Nephron (organoid): Measurements from ENCODE around the gene MRTFA.
"Not testable (repeated sequence)": the region's sequence is repeated elsewhere in the genome, so short reads cannot be mapped to it uniquely, and the experiment has no call there.

Source experiments
- H3K27ac Mint-ChIP-seq, 3 experiments: 2 replicates each; pipeline ENCODE4 v1.8.0; 2020; ENCODE audit warnings: mixed read lengths in 3 of 3, mild to moderate bottlenecking in 2 of 3, moderate library complexity in 1 of 3
- H3K27me3 Mint-ChIP-seq: 2 replicates; pipeline ENCODE4 v1.8.0; 2021; ENCODE audit warnings: low read depth, mild to moderate bottlenecking, moderate library complexity, mixed read lengths
- H3K36me3 Mint-ChIP-seq: 2 replicates; pipeline ENCODE4 v1.8.0; 2020; ENCODE audit warnings: low read depth, mixed read lengths
- H3K4me1 Mint-ChIP-seq: 2 replicates; pipeline ENCODE4 v1.8.0; 2020; ENCODE audit warnings: mixed read lengths
- H3K4me3 Mint-ChIP-seq, 3 experiments: 2 replicates each; pipeline ENCODE4 v1.8.0; 2020; ENCODE audit warnings: mild to moderate bottlenecking in 3 of 3, mixed read lengths in 3 of 3, moderate library complexity in 2 of 3
- H3K9me3 Mint-ChIP-seq: 2 replicates; pipeline ENCODE4 v1.8.0; 2020; ENCODE audit warnings: mixed read lengths
- TF ChIP-seq, protein P1 (sequence below), 3 experiments: fragments of 200-600 bp; sonication (generic); IDR thresholded peaks; one replicate each; pipeline ENCODE4 v1.5.0; 2021; ENCODE audit warnings: antibody characterized with exemption in 3 of 3; ENCODE audit not compliant: unreplicated experiment in 3 of 3

The MRTFA gene

DNA sequence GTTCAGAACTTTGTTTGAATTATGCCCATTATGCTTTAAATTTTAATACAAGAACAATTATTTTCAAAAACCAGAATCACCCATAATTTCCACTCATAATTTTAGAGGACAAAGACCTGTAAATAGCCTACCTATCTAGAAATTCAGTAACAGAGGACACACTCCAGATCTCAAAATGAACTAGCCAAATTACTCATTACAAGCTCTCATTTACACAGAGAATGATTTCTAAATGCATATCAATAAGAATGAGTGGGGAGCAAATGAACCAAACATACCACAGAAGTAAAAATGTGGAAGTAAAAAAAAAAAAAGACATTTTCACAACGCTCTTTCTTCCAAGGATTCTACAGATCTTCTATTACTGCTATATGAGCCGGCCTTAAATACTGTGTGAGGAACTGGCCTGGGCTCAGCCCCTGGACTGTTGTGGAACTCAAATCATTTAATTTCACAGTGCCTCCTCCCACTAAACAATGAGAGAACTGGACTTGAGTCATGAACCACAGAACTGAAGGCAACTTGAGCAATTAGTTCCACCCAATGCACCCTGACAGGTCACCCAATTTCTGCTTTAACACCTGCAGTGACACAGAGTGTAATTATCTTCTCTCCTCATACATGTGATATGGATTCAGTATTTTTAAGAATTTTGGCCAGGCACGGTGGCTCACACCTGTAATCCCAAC, 8.0 kb downstream of the MRTFA start:
- Mint-ChIP-seq H3K27me3 (no peaks in the 10 kb centered on the region), H3K4me1 (peaks cover 12% of the 10 kb centered on the region), H3K9me3 (no peaks in the 10 kb centered on the region), H3K27ac (peak overlapping the region in 1 of 3 experiments; percentile 25), H3K36me3 (peaks cover 4% of the 10 kb centered on the region), H3K4me3 (no peak overlapping the region)
- TF ChIP-seq, protein P1, sequence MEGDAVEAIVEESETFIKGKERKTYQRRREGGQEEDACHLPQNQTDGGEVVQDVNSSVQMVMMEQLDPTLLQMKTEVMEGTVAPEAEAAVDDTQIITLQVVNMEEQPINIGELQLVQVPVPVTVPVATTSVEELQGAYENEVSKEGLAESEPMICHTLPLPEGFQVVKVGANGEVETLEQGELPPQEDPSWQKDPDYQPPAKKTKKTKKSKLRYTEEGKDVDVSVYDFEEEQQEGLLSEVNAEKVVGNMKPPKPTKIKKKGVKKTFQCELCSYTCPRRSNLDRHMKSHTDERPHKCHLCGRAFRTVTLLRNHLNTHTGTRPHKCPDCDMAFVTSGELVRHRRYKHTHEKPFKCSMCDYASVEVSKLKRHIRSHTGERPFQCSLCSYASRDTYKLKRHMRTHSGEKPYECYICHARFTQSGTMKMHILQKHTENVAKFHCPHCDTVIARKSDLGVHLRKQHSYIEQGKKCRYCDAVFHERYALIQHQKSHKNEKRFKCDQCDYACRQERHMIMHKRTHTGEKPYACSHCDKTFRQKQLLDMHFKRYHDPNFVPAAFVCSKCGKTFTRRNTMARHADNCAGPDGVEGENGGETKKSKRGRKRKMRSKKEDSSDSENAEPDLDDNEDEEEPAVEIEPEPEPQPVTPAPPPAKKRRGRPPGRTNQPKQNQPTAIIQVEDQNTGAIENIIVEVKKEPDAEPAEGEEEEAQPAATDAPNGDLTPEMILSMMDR (IDR thresholded peaks at IDR 0.05; ENCODE audit: unreplicated experiment in 3 of 3) = no peak

DNA sequence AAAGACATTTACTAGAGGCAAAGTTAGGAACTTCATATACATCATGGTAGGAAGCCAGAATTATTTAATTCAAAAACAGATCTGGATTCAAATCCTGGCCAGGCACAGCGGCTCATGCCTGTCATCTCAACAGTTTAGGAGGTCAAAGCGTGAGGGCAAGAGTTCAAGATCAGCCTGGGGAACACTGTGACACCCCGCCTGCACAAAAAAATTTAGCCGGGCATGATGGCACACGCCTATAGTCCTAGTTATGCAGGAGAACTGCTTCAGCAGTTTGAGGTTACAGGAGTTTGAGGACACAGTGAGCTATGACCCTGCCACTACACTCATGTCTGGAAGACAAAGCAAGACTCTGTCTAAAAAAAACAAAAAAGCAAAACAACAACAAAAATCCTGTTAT, 8.9 kb downstream of the MRTFA start:
- H3K4me3 Mint-ChIP-seq = no peak overlapping the region
- no peak overlapping the region for H3K27ac Mint-ChIP-seq
- TF ChIP-seq, protein P1 (IDR thresholded peaks at IDR 0.05; ENCODE audit: unreplicated experiment in 3 of 3) = no peak
- peaks cover 5% of the 10 kb centered on the region for H3K9me3 Mint-ChIP-seq
- H3K36me3 Mint-ChIP-seq = peaks cover 8% of the 10 kb centered on the region
- no peaks in the 10 kb centered on the region for H3K27me3 Mint-ChIP-seq
- H3K4me1 Mint-ChIP-seq = peaks cover 12% of the 10 kb centered on the region

DNA sequence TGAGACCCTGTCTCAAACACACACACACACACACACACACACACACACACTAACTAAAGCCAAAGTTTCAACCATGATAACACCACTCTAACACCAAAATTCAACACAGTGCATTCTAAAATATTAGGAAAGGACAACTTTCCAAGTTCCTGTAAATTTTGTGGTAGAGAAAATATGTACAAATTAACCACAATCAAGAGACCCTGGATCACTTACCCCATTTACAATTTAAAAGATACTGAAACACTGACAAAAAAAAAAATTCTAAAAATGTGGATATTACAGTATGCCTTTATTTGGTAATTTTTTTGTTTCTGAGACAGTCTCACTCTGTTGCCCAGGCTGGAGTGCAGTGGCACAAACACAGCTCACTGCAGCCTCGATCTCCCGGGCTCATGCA, 9.7 kb downstream of the MRTFA start:
- TF ChIP-seq, protein P1 (IDR thresholded peaks at IDR 0.05; ENCODE audit: unreplicated experiment in 3 of 3) = no peak
- Mint-ChIP-seq H3K9me3 (peaks cover 9% of the 10 kb centered on the region), H3K27ac (no peak overlapping the region), H3K27me3 (no peaks in the 10 kb centered on the region), H3K4me1 (peaks cover 12% of the 10 kb centered on the region), H3K36me3 (peaks cover 14% of the 10 kb centered on the region), H3K4me3 (no peak overlapping the region)

DNA sequence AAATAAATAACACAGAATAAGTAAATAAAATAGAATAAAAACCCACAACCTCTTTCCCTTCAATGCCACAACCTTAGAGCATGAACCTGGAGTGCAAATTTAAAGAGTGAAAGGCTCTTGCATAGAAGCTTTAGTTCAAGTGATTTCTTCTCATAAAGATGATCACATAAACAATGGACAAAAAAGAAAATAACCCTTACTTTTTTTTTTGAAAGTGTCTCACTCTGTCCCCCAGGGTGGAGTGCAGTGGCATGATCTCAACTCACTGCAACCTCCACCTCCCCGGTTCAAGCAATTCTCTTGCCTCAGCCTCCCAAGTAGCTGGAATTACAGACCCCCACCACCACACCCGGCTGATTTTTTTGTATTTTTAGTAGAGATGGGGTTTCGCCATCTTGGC, 10.7 kb downstream of the MRTFA start:
- peaks cover 16% of the 10 kb centered on the region for H3K9me3 Mint-ChIP-seq
- not testable (repeated sequence) for H3K27me3 Mint-ChIP-seq, H3K27ac Mint-ChIP-seq, H3K4me3 Mint-ChIP-seq
- H3K36me3 Mint-ChIP-seq = peaks cover 24% of the 10 kb centered on the region
- peaks cover 12% of the 10 kb centered on the region for H3K4me1 Mint-ChIP-seq

DNA sequence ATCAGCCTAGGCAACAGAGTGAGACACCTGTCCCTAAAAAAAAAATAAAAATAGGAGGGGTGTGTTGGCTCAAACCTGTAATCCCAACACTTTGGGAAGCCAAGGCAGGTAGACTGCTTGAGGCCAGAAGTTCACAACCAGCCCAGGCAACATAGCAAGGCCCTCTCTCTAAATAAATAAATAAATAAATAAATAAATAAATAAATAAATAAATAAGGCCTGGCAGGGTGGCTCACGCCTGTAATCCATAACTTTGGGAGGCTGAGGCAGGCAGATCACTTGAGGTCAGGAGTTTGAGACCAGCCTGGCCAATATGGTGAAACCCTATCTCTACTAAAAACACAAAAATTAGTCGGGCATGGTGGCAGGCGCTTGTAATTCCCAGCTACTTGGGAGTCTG, 11.2 kb downstream of the MRTFA start:
- H3K27ac Mint-ChIP-seq, H3K4me3 Mint-ChIP-seq, H3K27me3 Mint-ChIP-seq: not testable (repeated sequence)
- Mint-ChIP-seq H3K9me3 (peaks cover 20% of the 10 kb centered on the region), H3K36me3 (peaks cover 29% of the 10 kb centered on the region), H3K4me1 (peaks cover 12% of the 10 kb centered on the region)

DNA sequence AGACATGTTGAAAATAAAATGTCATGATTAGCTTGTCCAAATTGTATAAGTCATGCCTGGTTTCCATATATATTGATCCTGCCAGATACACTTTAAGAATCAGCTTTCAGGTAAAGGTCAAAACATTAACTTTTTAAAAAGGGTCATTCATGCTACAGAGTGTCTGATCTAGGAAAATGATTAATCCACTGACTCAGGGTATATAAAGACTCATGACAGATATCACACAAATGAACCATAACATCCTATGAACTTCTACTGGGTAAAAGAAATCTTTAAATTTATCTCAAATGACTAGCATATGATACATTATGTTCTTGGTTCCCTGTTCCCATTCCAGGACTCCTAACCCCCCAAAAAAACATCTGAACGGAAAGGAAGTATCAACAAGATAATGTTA, 11.7 kb downstream of the MRTFA start:
- Mint-ChIP-seq H3K4me1 (peaks cover 12% of the 10 kb centered on the region), H3K36me3 (peaks cover 30% of the 10 kb centered on the region), H3K4me3 (no peak overlapping the region), H3K27me3 (no peaks in the 10 kb centered on the region), H3K27ac (no peak overlapping the region), H3K9me3 (peaks cover 20% of the 10 kb centered on the region)
- TF ChIP-seq, protein P1 (IDR thresholded peaks at IDR 0.05; ENCODE audit: unreplicated experiment in 3 of 3) = no peak
